8988T (cell line): ENCODE data around the gene IFT74.

Source experiments
- DNase-seq: peaks from one replicate; pipeline ENCODE4 v3.0.0; 2011

Gene IFT74

GRCh38 chr9:26975728-26976707 is 19.8 kb downstream of the IFT74 start:
- DNase-seq = no peak

DNA sequence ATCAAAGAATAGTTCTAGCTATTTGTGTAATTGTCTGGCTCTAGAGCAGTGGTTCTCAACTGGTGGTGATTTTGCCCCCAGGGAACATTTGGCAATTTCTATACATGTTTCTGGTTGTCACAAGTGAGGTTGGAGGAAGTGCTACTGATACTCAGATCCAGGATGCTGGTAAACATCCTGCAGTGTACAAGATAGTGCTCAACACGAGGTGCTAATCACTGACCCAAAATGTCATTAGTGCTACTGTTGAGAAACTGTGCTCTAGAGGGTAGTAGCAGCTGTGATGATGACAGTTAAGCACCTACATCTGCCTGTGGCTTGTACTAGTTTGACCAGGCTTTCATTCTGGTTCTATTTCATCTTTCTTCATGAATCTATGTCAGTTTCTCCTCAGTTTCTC is 27.1 kb downstream of the IFT74 start:
- DNase-seq = no peak

- no peak for DNase-seq
Measured at GRCh38 chr9:26995810-26996209, 39.6 kb downstream of the IFT74 start.

GRCh38 chr9:27003426-27004077 is 47.3 kb downstream of the IFT74 start:
- no peak for DNase-seq

DNA sequence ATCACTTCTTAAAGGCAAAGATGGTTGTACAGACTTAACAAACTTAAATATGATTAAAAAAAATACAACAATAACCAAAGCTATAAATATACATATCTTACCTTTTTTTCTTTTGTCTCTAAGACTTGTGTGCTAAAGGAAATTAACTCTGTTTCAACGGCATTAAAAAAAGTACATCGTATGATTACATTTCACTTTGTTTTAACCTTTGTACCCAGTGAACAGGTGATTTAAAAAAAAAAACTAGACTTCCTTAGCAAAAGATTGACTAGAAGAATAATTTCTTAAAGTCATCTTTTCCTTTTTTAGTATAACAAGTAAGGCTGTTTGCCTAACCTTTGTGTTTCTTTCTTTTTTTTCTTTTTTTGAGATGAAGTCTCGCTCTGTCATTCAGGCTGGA is 49.3 kb downstream of the IFT74 start, which contains the start of gene LRRC19:
TSS of gene LRRC19 (minus strand) at position 182 of the 400 bp plus-strand sequence. CDS start 5,978 bp downstream, outside the sequence.
- no peak for DNase-seq

DNA sequence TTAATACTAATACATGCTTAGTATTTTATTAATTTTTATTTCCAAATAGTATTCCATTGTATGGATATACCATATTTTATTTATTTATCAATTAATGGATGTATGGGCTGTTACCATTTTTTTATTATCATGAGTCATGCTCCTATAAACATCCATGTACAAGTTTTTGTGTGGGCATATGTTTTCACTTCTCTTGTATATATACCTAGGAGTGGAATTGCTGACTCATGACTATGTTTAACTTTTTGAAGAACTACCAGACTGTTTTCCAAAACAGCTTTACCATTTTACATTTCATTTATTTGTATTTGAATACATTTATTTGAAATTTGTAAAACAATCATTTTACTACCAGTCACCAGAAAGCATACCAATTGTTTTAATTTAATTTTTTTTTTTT is 63.4 kb downstream of the IFT74 start:
- DNase-seq = no peak

GRCh38 chr9:27022920-27023319 is 66.7 kb downstream of the IFT74 start:
- no peak for DNase-seq

GRCh38 chr9:27029186-27029585 is 73.0 kb downstream of the IFT74 start:
- DNase-seq = no peak

DNA sequence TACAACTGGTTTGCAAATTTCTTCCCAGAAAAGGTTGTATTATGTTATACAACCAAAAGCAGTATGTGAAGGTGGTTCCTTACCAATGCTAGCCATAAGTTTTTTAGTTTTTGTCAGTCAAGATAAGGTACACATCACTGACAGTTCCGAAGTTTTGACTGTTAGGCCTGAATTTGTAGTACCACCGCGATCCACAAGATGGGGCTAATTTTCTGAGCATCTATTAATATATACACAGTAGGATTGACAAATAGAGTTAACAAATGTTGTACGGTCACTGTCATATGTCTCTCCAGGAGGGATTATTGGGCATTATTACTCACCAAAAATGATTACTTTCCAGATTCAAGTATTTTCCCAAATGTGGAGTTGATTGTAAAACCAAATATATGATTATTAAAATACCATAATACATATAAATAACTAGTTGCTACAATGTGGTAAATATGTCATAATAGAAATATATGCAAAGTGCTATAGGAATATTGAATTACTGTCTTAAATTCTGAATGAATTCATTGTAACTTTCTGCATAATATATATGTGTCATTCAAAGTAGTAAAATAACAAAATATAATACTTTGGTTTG is 77.7 kb downstream of the IFT74 start:
- DNase-seq = no peak

DNA sequence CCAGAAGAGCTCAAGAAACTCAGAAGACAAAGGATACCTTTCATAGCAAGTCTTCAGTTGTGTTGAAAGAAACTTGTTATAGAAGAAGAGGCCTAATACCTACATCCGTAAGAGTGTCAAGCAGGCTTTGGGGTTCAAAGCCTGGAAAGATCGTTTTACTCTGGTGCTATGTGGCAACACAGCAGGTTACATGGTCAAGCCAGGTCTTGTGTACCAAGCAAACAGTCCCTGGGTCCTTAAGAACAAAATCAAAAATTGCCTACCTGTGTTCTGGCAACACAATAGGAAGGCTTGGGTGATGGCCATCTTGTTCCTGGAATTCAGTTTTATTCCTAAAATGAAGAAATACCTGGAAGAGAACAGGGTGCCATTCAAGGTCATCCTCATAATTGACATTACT is 81.3 kb downstream of the IFT74 start:
- DNase-seq = no peak

- no peak for DNase-seq
Measured at GRCh38 chr9:27041746-27042145, 85.5 kb downstream of the IFT74 start.

- no peak for DNase-seq
Measured at GRCh38 chr9:27042476-27042875, 86.3 kb downstream of the IFT74 start.

DNA sequence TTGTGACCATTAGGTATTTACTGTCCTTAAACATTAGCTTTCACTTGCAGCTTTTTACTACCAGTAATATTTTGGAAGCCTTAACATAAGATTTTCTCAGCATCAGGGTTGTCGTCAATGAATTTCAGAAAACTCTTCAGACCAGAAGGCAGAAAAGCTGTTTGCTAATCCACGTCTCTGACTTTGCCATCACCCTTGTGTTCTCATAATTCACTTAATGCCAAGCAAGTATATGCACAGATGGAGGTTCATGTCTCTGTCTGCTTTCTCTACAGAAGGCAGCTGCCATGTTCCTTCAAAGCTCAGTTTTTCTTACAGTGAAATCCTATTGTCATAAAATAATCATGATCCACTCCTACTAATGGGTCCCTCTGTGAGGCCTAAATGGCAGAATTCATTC is 87.0 kb downstream of the IFT74 start:
- no peak for DNase-seq

DNA sequence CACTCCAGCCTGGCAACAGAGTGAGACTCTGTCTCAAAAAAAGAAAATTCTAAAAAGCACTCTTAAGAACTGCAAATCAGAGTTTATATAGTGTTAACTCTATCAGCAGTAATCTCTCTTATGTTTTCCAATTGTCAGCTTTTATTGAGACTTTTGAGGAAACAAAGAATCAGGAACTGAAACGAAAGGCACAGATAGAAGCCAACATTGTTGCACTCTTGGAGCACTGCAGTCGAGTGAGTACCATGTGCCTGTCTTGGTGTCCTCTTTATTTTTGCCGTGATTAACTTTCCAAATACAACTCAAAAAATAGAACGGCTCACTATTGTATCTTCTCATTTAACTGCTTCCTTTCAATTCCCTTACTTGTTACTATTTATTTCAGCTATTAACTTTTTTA is 90.9 kb downstream of the IFT74 start:
- DNase-seq = no peak

DNA sequence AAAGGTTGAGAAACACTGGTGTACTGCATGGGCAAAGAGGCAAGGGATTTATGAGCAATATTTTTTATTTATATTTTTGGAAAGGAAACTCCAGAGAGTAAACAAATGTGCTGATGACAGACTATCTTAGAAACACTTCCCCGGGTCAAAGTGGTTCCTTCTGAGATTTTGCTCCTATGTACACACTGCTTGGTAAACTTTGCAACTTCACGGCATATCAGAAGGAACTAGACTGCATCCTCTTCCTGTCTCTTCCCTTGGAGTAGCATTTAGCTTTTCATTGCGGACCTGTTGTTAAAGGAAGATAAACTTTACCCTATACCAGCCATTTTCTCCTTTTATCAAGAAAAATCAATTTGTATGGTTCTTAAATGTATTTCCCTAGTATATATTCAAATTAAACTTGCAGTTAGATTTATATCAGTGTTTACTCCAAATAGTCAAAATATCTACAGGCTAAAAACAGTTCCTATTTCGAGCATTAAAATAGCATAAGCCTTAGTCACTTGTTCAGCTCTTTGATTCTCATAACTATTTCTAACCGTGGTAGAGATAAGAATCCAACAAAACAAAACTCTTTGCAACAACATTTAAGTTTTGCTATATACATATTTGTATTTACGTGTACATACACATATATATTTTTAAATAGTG is 97.3 kb downstream of the IFT74 start:
- no peak for DNase-seq

GRCh38 chr9:27054125-27054524 is 97.9 kb downstream of the IFT74 start:
- DNase-seq = no peak

- DNase-seq = no peak
Measured at GRCh38 chr9:27054841-27055240, 98.6 kb downstream of the IFT74 start.

DNA sequence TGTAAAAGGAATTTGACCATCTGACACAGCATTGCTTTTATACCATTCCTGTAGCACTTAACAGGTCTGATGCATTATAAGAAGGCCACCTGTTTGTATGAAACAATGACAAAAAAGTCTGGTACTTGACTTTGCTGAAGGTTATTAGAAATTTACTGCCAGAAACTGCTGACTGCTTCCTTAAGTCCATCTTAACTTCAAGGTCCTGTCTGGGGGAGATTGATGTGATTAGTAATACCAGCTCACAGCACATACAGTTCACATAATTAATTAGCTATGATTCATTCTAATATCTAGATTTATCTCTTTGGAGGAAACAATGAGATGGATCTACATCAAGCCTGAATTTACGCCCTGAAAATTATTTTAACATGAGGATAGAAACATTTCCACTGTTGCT is 103.2 kb downstream of the IFT74 start:
- DNase-seq = no peak

- no peak for DNase-seq
Measured at GRCh38 chr9:27059907-27060306, 103.7 kb downstream of the IFT74 start.

- no peak for DNase-seq
Measured at GRCh38 chr9:27065288-27065687, 109.1 kb downstream of the IFT74 start.

GRCh38 chr9:27073841-27074728 is 117.9 kb downstream of the IFT74 start:
- no peak for DNase-seq

GRCh38 chr9:27078685-27079084 is 122.5 kb downstream of the IFT74 start:
- no peak for DNase-seq
